LNCAP (cell line): ENCODE data around the gene TLK1.

Source experiments
- TF ChIP-seq, protein P1 (sequence below): fragments of 450-650 bp; IDR thresholded peaks from 2 replicates; pipeline ENCODE4 v1.5.1; 2017; ENCODE audit warnings: mild to moderate bottlenecking

Gene TLK1

DNA sequence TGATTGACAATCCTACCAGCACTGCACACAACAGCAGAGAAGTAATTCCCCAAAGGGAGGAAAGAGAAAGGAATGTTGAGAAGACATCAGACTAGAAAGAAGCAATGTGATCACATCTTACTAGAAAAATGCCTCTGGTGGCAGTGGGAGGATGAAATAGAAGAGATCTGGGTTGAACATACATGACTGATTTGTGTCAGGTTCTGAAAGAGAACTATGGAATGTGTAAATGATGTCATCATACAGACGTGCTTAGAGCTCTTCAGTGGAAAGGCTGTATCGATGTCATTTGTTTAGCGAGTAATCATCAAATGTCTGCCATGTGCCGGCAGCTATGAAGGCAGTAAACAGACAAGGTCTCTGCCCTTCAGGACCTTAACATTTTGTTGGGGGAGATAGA lies 206.8 kb downstream of the TLK1 start:
- TF ChIP-seq, protein P1, sequence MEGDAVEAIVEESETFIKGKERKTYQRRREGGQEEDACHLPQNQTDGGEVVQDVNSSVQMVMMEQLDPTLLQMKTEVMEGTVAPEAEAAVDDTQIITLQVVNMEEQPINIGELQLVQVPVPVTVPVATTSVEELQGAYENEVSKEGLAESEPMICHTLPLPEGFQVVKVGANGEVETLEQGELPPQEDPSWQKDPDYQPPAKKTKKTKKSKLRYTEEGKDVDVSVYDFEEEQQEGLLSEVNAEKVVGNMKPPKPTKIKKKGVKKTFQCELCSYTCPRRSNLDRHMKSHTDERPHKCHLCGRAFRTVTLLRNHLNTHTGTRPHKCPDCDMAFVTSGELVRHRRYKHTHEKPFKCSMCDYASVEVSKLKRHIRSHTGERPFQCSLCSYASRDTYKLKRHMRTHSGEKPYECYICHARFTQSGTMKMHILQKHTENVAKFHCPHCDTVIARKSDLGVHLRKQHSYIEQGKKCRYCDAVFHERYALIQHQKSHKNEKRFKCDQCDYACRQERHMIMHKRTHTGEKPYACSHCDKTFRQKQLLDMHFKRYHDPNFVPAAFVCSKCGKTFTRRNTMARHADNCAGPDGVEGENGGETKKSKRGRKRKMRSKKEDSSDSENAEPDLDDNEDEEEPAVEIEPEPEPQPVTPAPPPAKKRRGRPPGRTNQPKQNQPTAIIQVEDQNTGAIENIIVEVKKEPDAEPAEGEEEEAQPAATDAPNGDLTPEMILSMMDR = no peak

DNA sequence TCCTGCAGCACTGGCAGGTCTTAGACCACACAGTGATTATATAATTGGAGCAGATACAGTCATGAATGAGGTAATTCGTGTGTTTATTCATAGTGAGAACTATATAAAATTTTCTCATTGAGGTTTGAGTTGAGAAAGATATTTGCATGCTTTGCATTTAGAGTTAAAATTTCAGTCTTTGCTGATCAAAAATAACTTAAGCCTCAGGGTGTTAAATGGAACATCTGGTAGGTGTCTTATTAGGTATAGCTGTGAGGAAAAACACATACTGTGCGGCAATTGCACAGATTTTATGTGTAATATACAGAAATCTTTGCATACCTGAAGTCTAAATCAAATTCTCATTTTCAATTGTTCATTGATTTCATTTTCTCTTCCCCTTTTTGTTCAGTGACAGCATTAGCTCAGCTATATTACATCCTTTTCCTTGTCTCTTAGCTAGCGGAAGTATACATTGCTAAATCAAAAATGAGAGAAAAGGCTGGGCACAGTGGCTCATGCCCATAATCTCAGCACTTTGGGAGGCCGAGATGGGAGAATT lies 210.4 kb downstream of the TLK1 start:
- TF ChIP-seq, protein P1 = no peak

DNA sequence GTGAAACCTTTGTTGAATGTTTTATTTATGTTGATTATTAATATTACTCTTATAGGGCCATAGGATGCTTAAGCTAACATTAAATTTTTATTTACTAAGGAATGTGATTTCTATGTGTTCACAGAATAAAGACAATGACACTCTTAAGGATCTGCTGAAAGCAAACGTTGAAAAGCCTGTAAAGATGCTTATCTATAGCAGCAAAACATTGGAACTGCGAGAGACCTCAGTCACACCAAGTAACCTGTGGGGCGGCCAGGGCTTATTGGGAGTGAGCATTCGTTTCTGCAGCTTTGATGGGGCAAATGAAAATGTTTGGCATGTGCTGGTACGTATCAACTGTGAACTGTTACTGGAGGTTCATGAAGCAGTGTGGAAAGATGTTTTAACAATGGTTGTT lies 211.3 kb downstream of the TLK1 start:
- TF ChIP-seq, protein P1 = no peak

DNA sequence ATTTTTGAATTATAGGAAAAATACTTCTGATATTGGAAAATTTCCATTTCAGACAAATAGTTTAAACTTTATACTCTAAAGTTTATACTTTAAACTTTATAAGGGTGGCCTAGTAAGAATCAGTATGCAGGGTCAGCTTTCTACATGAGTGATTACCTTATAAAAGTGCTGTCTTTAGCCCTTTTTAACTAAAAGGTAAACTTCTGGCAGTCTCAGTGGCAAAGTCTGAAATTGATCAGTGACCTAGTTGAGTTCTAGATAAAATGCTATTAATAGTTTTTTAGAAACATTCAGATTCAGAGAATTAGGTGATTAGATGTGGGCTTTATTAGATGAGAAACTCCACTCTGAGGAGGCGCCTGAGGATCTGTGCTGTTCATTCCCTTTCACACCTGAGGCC lies 216.1 kb downstream of the TLK1 start:
- TF ChIP-seq, protein P1 = no peak

DNA sequence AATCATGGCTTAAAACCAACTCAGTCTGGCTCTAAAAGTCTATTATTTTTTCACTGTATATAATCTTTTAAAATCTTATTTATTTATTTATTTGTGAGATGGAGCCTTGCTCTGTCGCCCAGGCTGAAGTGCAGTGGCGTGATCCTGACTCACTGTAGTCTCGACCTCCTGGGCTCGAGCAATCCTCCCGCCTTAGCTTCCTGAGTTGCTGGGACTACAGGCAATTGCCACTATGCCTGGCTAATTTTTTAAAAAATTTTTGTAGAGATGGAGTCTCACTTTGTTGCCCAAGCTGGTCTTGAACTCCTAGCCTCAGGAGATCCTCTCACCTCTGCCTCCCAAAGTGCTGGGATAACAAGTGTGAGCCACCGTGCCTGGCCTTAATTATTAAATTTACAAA lies 217.1 kb downstream of the TLK1 start:
- TF ChIP-seq, protein P1 = no peak

DNA sequence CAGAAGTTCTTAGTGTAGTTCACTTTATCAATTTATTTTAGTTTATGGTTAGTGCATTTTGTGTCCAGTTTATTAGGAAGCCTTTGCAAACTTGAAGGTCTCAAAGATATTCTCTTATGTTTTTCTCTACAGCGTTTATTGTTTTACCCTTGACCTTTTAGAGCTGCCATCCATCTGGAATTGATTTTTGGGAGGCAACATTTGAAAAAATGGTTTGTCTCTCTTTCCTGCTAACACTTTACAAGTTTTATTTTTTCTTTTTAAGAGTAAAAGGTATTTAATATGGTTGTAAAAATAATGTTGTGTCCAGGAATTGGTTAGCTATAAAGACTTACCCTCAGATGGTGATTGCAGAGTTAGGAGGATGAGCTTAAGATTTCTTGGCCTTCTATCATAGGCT lies 217.7 kb downstream of the TLK1 start:
- TF ChIP-seq, protein P1 = no peak

DNA sequence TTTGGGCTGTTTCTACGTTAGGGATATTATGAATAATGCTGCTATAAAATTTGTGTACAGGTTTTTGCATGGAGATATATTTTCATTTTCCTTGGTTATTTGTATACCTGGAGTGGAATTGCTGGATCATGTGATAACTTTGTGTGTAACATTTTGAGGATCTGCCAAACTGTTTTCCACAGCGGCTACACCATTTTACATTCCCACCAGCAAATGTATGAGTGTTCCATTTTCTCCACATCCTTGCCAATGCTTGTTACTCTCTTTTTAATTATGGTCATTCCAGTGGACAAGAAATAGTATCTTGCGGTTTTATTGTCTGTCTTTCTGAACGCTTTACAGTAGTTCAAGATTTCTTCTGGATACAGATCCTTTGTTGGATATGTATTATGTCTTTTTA lies 218.1 kb downstream of the TLK1 start:
- TF ChIP-seq, protein P1 = no peak
